ENCODE results near the gene SP6.

Gene SP6

GRCh38 chr17:47879028-47879585 lies 28.1 kb upstream of the SP6 start:
- peak; percentile 76 for DNase-seq

GRCh38 chr17:47878203-47879027 lies 27.5 kb upstream of the SP6 start:
- DNase-seq = peak; percentile 34

DNA sequence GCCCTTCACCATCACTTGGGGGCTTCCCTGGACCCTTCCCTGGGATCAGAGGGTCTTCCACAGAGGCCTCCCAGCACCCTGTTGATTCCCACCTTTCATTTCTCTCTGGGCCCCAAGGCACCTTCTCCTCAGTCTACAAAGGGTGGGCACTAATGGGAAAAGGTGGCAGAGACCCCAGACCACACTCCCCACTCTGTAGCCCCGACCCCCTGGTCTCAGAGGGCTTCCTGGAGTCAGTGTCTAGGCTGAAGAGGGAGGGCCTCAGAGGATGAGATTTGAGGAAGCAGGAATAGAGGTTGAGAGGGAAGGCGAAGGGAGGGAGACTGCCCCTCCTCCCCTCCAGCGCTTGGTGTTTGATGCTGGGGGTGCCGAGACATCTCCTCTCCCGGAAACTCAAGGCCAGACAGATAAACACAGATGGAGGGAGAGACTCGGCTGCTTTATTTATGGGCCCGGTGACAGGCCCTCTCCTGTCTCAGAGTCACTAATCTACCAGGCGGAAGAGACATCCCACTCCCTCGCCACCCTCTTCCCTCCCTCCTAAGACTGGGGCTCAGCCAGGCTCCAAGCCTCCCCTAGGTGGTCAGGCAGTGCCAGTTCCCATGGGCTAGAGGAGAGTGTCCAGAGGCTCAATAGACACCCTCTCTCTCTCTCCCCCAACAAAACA lies 26.5 kb upstream of the SP6 start:
- no peak for DNase-seq

DNA sequence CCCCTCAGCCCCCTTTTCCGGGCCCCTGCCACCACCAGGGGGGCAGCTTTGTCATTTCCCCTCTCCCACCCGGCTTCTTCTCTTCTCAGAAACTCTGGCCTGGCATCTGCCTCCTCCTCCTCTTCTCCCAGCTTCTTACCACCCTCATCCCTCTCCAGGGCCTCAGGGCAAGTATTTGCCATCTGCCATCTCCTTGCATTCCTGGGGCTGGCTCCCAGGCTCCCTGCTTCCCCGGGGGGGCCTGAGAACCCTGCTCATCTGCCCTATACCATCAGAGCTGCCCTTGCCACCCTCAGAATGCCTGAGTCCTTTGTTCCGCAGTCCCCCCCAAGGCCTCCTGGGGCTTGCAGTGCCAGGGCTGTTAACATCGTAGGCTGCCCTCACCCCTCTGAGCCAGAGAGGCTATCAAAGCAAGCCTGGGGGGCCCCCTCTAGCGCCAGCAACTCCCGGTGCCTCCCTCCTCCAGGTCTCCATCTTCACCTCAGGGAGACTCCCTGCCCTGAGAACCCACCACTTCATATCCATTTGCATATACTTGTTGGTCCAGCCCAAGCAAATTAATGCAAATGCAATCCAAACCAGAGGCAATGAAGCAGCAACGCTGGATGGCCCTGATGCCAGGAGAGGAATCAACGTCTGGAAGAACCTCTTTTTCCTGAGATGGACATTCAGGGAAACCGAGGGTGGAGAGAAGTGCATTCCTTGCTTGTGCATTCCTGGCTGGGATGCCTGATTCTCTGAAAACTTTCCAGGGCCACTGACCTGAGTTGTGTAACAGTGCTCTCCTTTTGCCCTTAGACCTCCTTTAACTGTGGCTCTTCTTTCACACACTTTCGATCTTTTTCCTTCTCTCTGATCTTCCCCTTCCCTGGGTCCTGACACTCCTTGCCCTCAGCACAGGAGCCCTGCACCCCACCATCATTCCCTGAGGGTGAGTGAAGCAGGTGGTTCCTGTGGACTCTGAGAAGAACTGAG lies 24.3 kb upstream of the SP6 start:
- DNase-seq = peak; percentile 62

GRCh38 chr17:47873200-47874090 lies 22.5 kb upstream of the SP6 start:
- DNase-seq = no peak

DNA sequence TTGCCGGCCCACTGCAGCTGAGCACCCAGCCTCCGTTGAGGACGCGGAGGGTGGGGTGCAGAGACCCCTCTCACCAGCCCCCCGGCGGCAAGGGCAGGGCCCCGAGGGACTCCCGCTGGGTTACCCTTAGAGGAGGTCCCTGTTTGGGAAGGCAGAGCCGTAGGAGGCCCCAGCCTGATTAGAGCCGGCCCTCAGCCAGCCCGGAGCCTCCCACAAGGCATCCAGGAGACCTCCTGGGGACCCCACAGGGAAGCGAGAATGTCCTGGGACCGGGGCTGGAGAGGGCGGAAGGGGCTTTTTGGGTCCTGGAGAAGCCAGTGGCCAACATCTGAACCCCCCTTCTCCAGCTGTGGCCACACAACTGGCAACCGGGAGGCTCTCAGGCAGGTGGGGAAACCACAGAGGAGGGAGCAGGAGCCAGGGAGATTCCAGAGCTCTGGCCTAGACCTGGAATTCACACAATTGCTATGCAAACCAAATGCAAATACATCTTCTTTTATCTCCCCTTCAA lies 21.7 kb upstream of the SP6 start:
- no peak for DNase-seq

DNA sequence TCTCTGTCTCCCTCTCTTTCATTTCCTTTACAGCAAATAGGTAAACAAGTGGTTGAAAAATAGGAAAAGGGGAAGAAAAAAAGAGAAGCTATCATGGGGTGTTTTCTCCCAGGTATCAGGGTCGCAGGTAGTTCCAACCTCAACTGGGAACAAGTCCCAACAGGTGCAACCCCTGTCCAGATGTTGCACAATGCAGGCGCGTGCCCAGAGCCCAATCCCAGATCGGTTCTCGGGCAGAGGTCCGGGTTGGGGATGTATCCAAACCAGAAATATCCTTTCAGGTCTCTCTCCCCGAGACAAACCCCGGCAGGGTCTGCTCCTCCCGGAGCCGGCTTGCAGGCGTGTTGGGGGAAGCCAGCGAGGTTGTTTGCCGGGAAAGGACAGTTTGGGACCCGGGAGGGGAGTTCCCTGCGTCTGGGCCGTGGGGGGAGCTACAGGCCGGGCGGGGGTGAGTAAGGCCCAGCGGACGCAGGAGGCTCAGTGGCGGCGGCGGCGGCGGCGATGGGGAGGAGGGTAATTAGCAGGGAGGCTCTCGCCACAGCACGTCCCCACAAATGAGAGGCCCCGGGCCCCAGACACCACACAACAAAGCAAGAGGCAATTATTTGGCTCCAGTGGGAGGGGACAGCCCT lies 21.2 kb upstream of the SP6 start:
- no peak for DNase-seq

DNA sequence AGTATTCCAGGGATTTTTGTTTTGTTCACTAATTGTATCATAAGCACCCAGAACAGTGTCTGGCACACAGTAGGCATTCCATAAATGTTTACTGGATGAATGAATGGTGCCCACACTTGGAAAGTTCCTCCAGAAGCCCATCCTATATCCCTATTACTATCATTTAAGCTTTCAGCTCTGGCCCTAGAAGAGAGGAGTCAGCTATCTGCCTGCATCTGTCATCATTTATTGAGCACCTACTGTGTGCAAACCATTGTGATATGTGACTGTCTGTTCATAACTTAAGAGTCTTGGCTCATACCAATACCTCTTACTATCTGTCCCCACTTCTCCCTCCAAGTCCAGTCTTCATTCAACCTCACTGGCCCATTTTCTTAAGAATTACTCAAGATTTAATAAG lies 20.1 kb upstream of the SP6 start:
- DNase-seq = no peak

DNA sequence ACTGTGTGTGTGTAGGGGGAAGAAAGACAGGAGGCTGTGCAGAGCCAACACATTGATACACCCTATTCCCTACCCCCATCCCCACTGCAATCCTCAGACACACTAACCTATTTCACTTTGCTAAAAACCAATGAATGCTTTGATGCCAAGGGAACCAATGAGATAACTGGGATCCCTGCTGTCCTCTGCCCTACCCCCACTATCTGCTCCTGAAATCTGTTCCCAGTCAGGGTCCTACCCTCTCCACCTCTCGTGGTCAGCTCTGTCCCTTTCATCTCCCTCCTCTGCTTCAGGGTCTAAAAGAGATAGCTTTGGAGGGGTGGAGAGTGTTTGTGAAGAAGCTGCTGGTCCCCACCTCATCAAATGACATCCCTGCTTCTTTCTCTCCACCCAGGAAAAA lies 19.1 kb upstream of the SP6 start:
- no peak for DNase-seq

DNA sequence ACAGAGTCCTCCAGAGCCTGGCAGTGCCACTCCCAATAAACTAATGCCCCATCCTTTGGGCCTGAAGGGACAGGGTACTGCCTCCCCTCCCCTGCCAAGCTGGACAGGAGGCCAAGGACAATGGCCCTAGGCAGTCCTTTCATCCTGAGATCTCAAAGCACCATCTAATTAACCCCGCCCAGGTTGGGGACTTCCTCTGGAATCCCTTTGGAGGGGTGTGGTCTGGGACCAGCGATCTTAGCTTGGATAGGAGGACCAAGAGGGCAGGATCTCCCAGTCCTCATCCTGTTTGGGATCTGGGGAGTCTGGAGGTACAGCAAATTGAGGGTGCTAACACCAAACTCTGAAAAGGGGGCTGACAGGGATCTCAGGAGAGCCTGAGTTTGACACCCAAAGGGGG lies 18.2 kb upstream of the SP6 start:
- no peak for DNase-seq

- no peak for DNase-seq
Measured at GRCh38 chr17:47867813-47868533, 17.0 kb upstream of the SP6 start.

DNA sequence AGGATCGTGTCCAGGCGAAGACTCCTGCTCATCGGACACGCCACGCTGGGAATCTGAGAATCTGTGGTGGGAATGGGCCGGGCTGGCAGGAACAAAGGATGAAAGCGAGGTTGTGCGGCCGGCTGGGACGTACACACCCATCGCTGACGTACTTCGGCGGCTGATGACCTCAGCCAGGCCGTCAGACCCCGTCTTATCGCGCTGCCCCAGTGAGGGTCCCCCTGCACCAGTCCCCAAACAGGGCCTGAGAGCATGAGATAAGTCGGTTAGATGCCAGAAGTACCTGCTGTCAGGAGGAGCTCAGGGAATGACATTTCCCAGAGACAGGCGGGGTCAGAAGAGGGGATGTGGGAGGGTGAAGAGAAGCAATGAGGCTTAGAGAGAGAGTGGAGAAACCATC lies 16.0 kb upstream of the SP6 start:
- no peak for DNase-seq

DNA sequence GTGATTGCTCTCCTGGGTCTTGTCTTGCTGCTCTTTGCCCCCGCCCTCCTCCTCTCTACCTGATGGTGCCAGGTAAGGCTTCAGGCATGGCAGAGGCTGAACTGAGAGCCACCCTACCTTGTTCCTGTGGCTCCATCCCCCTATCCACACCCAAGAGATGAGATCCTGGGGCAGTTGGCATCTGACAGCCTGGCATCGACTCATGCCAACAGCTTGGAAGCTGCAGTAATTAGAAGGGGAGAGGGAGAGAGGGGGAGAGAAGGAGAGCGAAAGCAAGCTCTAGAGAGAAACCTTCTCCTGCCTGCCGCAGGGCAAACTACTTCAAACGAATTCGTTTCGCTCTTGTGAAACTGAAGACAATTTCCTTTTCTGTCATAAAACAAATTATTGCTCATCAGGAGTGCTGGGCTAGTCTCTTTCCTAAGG lies 13.8 kb upstream of the SP6 start:
- peak; percentile 58 for DNase-seq

DNA sequence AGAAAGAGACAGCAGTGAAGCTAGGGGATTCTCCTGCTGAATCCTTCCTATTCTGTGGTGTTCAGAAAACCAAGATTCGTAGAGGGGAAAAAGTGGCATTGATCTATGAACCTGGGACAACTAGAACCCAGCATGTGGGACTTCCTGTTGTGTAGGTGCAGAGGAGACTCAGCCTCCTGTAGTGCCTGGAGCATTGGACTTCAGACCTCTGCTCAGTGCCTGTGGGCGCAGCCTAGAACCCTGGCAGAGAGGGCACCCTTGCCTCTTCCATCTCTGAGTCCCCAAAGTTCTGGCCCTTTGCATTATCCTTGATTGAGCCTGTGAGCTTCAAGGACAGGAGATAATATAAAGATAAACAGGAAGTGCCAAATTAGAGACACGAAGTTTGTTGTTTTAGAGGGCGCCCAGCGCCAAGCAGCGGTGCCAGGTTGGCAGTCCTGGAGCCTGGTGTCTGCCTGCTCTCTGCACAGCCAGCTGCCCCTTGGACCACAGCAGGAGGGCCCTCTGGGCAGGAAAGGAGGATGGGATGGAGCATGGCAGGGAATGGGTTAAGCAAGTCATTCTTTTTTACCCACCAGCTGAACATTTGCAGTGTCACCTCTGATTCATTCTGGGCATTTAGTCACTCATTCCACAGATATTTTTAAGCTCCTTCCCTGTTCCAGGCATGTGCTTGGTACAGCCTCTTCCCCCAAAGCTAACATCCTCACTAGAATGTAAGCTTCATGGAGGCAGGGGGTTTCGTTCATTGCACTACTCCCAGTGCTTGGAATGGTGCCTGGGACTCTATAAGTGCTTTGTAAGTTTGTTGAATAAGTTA lies 11.9 kb upstream of the SP6 start:
- peak; percentile 92 for DNase-seq

DNA sequence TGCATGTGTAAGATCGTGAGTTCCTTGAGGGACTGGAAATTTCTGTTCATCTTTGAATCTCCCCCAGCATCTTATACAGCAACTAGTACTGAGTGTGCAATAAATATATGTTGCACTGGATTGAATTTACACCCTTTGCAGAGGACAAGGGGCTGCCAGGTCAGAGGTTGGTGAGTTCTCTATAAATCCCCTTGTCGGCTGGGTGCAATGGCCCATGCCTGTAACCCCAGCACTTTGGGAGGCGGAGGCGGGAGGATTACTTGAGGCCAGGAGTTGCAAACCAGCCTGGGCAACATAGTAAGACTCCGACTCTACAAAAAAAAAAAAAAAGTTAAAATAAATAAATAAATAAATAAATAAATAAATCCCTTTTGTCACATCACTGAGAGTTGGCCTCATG lies 9.4 kb upstream of the SP6 start:
- no peak for DNase-seq

- no peak for DNase-seq
Measured at GRCh38 chr17:47857551-47858455, 6.8 kb upstream of the SP6 start.

DNA sequence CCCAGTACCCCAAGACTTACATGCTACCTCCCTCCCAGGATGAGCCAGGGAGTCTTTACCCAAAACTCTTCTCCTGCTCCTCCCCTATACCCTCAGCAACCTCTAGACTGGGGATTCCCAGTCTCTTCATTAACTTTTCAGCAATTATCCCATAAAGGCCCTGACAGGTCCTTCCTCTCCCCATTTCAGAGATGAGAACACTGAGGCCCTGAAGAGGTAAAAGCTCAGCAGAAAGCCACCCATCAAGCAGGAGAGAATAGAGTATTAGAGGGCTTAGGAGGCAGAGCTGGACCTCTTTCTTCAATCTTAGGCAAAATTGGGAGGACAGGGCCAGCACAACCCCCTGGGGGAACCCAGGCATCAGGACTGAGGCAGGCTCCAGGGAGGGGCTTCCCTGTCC lies 5.9 kb upstream of the SP6 start:
- no peak for DNase-seq

DNA sequence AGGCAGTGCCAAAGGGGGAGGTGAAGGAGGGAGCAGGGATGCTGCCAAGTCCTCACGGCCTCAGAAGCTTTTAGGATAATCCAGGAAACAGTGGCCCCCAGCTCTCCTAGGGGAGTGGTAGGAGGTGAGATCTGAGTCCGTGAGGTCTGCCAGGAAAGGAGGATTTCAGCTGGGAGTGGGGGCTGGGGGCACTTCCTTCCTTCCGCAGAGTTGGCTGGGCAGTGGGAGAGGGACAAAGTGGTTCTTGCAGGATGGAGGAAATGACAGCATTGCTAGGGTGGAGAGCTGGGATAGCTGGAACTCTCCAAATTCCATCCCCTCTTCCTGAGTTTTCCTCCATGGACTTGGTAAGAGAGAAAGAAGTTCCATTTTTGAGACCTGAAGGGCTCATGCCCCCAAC lies 4.8 kb upstream of the SP6 start:
- no peak for DNase-seq

- no peak for DNase-seq
Measured at GRCh38 chr17:47853616-47854015, 2.7 kb upstream of the SP6 start.
